NCI-H1417 treated with DMSO at 0.1 percent for 48 hours (cell line): Measurements from ENCODE around the gene GCLC.

Experiments
- DNase-seq: peaks from one replicate; lab custom pipeline; 2025; lab: John Stamatoyannopoulos, UW

GCLC gene

DNA sequence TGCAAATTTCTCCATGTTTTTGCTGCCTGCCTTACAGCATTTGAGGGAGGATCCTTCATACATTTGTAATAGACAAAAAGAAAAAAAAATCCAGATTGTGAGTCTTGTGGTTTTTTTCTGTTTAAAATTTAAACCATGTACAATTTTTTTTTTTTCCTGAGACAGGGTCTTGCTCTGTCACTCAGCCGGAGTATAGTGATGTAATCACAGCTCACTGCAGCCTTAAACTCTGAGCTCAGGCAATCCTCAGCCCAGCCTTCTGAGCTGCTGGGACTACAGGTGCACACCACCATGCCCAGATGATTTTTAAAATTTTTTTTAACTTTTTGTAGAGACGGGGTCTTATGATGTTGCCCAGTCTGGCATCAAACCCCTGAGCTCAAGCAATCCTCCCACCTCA, 97.0 kb downstream of the GCLC start:
- DNase-seq, result no peak
